COLO668 (cell line): ENCODE results near the gene EGLN1.

ENCODE experiments used
- DNase-seq: peaks from one replicate; lab custom pipeline; 2025; ENCODE audit not compliant: unreplicated experiment; lab: John Stamatoyannopoulos, UW

The EGLN1 gene

GRCh38 chr1:231334952-231335351 is 87.1 kb downstream of the EGLN1 start:
- DNase-seq = no peak

- no peak for DNase-seq
Observed at GRCh38 chr1:231334079-231334666, 87.9 kb downstream of the EGLN1 start.

GRCh38 chr1:231332761-231333160 is 89.3 kb downstream of the EGLN1 start:
- no peak for DNase-seq

GRCh38 chr1:231329483-231329882 is 92.6 kb downstream of the EGLN1 start:
- no peak for DNase-seq

- no peak for DNase-seq
Observed at GRCh38 chr1:231327617-231328016, 94.5 kb downstream of the EGLN1 start.

- DNase-seq = no peak
Observed at GRCh38 chr1:231326248-231326647, 95.8 kb downstream of the EGLN1 start.

GRCh38 chr1:231324660-231325059 is 97.4 kb downstream of the EGLN1 start:
- no peak for DNase-seq

GRCh38 chr1:231322880-231323530 is 99.1 kb downstream of the EGLN1 start:
- no peak for DNase-seq

GRCh38 chr1:231319080-231319479 is 103.0 kb downstream of the EGLN1 start:
- no peak for DNase-seq

GRCh38 chr1:231318568-231318967 is 103.5 kb downstream of the EGLN1 start:
- DNase-seq = no peak

GRCh38 chr1:231318015-231318355 is 104.1 kb downstream of the EGLN1 start:
- no peak for DNase-seq

GRCh38 chr1:231317306-231318014 is 104.6 kb downstream of the EGLN1 start:
- DNase-seq = no peak

GRCh38 chr1:231315887-231316286 is 106.2 kb downstream of the EGLN1 start:
- peak; percentile 65 for DNase-seq
